Right lobe of liver (tissue), 6 donors: ENCODE measurements around the gene PODXL. TPM values are rescaled to one million over a fixed set of nuclear protein-coding genes. Genes with fewer than 3 reads are reported as not detected.
A peak's percentile ranks its signal among the peaks of the same experiment; 100 is the strongest.

Source experiments
- ATAC-seq, 4 donors: fragments of 200-7000 bp; cut with Tn5 transposase; one replicate each; pipeline ENCODE4 v1.9.1; 2020; ENCODE audit warnings: mild to moderate bottlenecking in 4 of 4, moderate library complexity in 4 of 4
- DNase-seq, 3 donors: peaks; one replicate each; pipeline ENCODE4 v3.0.0-alpha.2; 2020
- H3K27ac ChIP-seq, 3 donors: fragments of 200-600 bp; one replicate each; pipeline ENCODE4 v1.8.0; 2022
- H3K27me3 ChIP-seq, 2 donors: fragments of 200-600 bp; one replicate each; pipeline ENCODE4 v1.8.0; 2022
- H3K36me3 ChIP-seq, 4 donors: fragments of 200-600 bp; sonication (generic) in 1 of 4; one replicate each; pipeline versions ENCODE4 v1.5.1 to v1.8.0; 2017 to 2022; ENCODE audit warnings: control low read depth in 1 of 4
- H3K4me1 ChIP-seq, 4 donors: fragments of 200-600 bp; sonication (generic) in 1 of 4; one replicate each; pipeline versions ENCODE4 v1.5.1 to v1.8.0; 2017 to 2022; ENCODE audit warnings: control low read depth in 1 of 4
- H3K4me3 ChIP-seq, 3 donors: fragments of 200-600 bp; one replicate each; pipeline ENCODE4 v1.8.0; 2022
- H3K9me3 ChIP-seq, 4 donors: fragments of 200-600 bp; sonication (generic) in 1 of 4; one replicate each; pipeline versions ENCODE4 v1.5.1 to v1.8.0; 2017 to 2022; ENCODE audit warnings: control low read depth in 1 of 4
- POLR2A ChIP-seq: fragments of 450-650 bp; IDR thresholded peaks from one replicate; pipeline ENCODE4 v1.6.1; 2017; ENCODE audit warnings: antibody characterized with exemption, mild to moderate bottlenecking
- WGBS: methylation state at CpG from one replicate; pipeline ENCODE4 v1.1.6; 2018; ENCODE audit warnings: low coverage, low lambda C conversion rate; ENCODE audit not compliant: insufficient coverage; ENCODE audit errors: missing lambda C conversion rate; 5-methylcytosine and 5-hydroxymethylcytosine counted together
- intact Hi-C, 2 donors: fragments of 100-400 bp; cut with DNase I; formaldehyde crosslinking; loops; one replicate each; pipeline versions ENCODE4 v1.11.2 to v1.14.1; 2022
- long read RNA-seq: library from polyadenylated mRNA; unstranded; transcript quantifications from one replicate; pipeline ENCODE4 v2.0.0, GENCODE V29; 2019
- total RNA-seq, 6 experiments: library from RNA; depleted of rRNA in 2 of 6; stranded (reverse); fragments of >200 nt in 2 of 6; fragmentation: NEBNext Ultra II Directional in 3 of 6; extraction: Animal tissue kit (Norgen Biotek cat#: 25700) in 3 of 6; gene quantifications; one replicate each; pipeline versions ENCODE4 v1.1.0 to v1.2.4, GENCODE V29; 2016 to 2023
- TF ChIP-seq, protein P1 (sequence below), 4 donors: fragments of 200-600 bp in 3 of 4; fragments of 450-650 bp in 1 of 4; IDR thresholded peaks; one replicate each; pipeline versions ENCODE4 v1.5.1 to v1.8.0; 2016 to 2022; ENCODE audit warnings: antibody characterized with exemption in 4 of 4, mild to moderate bottlenecking in 2 of 4
- donor health status: DM: no; HTN: yes; CAD: no.
- donor health status: DM: no; HTN: no; CAD: no.
- donor health status: DM: no; HTN: no; CAD: no.
- donor health status: DM: no; HTN: yes; CAD: no.
- donor health status: DM: no; HTN: yes; CAD: no.

PODXL gene
- total RNA-seq: 10 to 100 TPM in 1 of 6 experiments, 1 to 10 TPM in 5; 2.1 to 11.4 (median 3.4) TPM
- long read RNA-seq: 0 reads

DNA sequence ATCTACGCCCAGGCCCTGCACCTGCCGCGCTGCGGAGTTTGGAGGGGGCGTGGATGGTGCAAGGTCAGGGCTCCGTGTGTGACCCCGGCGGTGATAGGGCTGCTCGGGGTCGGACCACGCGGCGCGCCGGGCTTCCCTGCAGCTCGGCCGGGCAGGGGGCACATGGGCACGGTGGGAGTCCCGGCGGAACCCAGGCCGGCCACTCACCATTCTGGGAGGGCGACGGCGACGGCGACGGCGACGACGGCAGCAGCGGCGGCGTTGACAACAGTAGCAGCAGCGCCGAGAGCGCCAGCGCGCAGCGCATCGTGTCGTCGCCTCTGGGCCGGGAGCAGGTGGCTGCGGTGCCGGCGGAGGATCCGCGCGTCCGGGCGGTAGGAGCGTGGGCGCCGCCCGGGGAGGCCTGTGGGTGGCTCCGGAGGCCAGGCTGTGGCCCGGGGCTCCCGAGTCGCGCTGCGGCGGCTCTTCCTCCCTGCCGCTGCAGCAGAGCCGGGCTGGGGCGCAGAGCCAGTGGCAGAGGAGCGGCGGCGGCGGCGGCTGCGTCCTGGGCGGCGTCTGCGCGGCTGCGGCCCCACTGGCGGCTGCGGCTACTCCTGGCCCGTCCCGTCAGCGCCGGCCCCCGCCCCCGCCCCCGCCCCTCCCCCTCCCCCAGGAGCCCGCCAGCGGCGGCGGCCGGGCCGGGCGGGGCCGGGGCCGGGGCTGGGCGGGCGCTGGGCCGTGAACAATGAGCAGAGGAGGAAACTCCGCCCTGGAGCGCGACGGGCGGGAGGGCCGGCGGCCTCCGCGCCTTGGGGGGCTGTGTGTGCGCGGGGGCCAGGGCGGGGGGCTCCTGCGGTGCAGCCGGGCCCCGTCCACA lies at the start of gene PODXL:
TSS of gene PODXL (minus strand) at position 576 of the 856 bp plus-strand sequence. CDS start at position 307, 269 bp downstream.
- intact Hi-C loops: no loop called here
- 0% methylated on average over 11 of the region's 112 CpGs for WGBS
- ATAC-seq (peak; percentile 82 to 87 (median 84)), DNase-seq (peak; percentile 74 to 82 (median 77))
- no peaks in the 10 kb centered on the region for H3K36me3 ChIP-seq
- H3K27ac ChIP-seq: peak within 1 kb of the TSS in 1 of 3 donors; percentile 33
- peaks cover 0 to 11% of the 10 kb centered on the region in 2 donors for H3K27me3 ChIP-seq
- no peak for TF ChIP-seq POLR2A
- TF ChIP-seq, protein P1, sequence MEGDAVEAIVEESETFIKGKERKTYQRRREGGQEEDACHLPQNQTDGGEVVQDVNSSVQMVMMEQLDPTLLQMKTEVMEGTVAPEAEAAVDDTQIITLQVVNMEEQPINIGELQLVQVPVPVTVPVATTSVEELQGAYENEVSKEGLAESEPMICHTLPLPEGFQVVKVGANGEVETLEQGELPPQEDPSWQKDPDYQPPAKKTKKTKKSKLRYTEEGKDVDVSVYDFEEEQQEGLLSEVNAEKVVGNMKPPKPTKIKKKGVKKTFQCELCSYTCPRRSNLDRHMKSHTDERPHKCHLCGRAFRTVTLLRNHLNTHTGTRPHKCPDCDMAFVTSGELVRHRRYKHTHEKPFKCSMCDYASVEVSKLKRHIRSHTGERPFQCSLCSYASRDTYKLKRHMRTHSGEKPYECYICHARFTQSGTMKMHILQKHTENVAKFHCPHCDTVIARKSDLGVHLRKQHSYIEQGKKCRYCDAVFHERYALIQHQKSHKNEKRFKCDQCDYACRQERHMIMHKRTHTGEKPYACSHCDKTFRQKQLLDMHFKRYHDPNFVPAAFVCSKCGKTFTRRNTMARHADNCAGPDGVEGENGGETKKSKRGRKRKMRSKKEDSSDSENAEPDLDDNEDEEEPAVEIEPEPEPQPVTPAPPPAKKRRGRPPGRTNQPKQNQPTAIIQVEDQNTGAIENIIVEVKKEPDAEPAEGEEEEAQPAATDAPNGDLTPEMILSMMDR (IDR thresholded peaks at IDR 0.05): no peak
- peak within 1 kb of the TSS; percentile 54 to 61 (median 56) for H3K4me3 ChIP-seq
- H3K9me3 ChIP-seq: no peaks in the 10 kb centered on the region
- peaks cover 0 to 12% (median 3%) of the 10 kb centered on the region in 4 donors for H3K4me1 ChIP-seq

DNA sequence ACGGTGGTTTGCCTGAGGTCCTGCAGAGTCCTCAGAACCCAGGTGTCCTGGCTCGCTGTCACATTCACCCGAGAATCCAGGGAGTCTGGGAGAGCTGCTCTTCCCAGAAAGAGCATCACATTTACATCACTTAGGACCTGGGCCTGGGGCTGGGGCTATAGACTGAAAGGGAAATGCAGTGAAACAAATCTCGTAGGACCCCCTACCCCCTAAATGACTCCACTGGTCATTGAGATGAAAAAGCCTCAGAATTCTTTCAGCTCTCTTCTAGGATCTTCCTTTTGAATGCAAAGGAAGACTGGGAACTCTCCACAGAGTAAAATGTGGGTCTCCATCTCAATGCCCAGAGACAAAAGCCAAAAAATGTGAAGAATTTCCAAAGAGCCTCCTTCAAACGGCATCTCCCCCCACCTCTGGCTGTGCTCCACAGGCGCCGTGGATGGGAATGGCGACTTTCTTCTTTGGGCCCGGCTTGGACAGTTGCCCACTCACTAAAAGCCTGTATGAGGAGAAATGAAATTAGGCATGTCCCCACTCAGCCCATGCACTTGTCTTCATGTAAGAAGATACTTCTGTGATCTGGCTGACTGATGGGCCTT lies 49.0 kb upstream of the PODXL start:
- 32% methylated on average over 9 of the region's 9 CpGs for WGBS

DNA sequence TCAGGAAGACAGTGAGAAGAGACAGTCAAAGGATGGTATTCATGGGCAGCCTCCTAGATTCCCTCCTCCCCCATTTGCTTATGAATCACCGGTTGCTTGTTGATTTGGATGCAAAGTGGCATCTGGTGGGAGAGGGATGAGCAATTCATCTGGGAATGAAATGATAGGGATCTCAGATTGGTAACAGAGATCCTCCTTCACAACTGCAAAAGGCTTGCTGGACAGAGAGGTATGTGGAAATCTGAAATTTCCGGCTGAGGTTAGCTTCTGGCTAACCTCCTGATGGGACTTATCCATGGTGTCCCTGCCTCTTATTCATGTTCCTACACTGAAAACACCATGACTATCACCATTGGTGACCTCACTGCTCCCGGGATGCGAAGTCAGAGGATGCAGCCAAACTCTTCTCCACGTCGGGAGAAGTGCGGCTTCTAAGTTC lies 48.4 kb upstream of the PODXL start:
- TF ChIP-seq, protein P1 (IDR thresholded peaks at IDR 0.05): no peak
- no peak for TF ChIP-seq POLR2A
- Histone ChIP-seq H3K27me3 (no peaks in the 10 kb centered on the region), H3K36me3 (no peaks in the 10 kb centered on the region), H3K4me1 (no peaks in the 10 kb centered on the region), H3K27ac (no peak overlapping the region), H3K4me3 (no peak overlapping the region), H3K9me3 (no peaks in the 10 kb centered on the region)
- no peak for ATAC-seq
- 45% methylated on average over 6 of the region's 7 CpGs for WGBS
- intact Hi-C loops: no loop called here
- no peak for DNase-seq

More for the DNA sequence above, 49.0 kb upstream of the PODXL start:
- no peaks in the 10 kb centered on the region for H3K36me3 ChIP-seq
- intact Hi-C loops: no loop called here
- no peak for DNase-seq
- ATAC-seq: no peak
- H3K4me1 ChIP-seq: no peaks in the 10 kb centered on the region
- H3K9me3 ChIP-seq: no peaks in the 10 kb centered on the region
- TF ChIP-seq, protein P1 (IDR thresholded peaks at IDR 0.05): no peak
- TF ChIP-seq POLR2A: no peak
- no peak overlapping the region for H3K27ac ChIP-seq
- no peaks in the 10 kb centered on the region for H3K27me3 ChIP-seq
- H3K4me3 ChIP-seq: no peak overlapping the region

DNA sequence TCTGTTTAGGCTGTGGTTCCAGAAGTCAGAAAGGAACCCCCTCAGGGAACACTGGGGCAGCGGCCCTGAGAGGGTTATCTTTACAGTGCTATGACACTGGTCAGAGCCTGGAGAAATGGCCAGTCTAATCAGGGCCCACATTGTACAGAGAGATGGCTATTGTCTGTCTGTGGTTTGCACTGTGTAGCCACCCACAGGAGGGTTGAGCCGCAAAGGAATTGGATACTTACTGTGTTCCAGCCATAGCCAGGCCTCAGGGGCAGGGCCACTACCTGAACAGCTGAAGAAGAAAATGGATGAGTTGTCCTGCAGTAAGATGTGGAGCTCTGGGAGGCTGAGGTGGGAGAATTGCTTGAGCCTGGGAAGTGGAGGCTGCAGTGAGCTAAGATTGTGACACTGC lies 47.5 kb upstream of the PODXL start:
- Histone ChIP-seq H3K9me3 (no peaks in the 10 kb centered on the region), H3K27me3 (no peaks in the 10 kb centered on the region), H3K4me3 (no peak overlapping the region), H3K27ac (no peak overlapping the region), H3K4me1 (no peaks in the 10 kb centered on the region), H3K36me3 (no peaks in the 10 kb centered on the region)
- WGBS: 70% methylated on average over 2 of the region's 2 CpGs
- ATAC-seq (no peak), DNase-seq (no peak)
- intact Hi-C loops: no loop called here
- TF ChIP-seq, protein P1 (IDR thresholded peaks at IDR 0.05): no peak
